GM18909 (cell line): ENCODE results near the gene GATA6.
"Not testable (repeated sequence)": the region's sequence is repeated elsewhere in the genome, so short reads cannot be mapped to it uniquely, and the experiment has no call there.

Experiments
- ATAC-seq: cut with Tn5 transposase; IDR thresholded peaks from one replicate; pipeline ENCODE4 v1.9.1; 2021; ENCODE audit warnings: mild to moderate bottlenecking; ENCODE audit not compliant: unreplicated experiment, poor library complexity

Gene GATA6

GRCh38 chr18:22200611-22201225 is 31.3 kb downstream of the GATA6 start:
- ATAC-seq, result no peak

GRCh38 chr18:22203035-22203434 is 33.6 kb downstream of the GATA6 start:
- ATAC-seq, result no peak

- no peak for ATAC-seq
Measured at GRCh38 chr18:22203536-22204213, 34.3 kb downstream of the GATA6 start.

- no peak for ATAC-seq
Measured at GRCh38 chr18:22204214-22204536, 34.8 kb downstream of the GATA6 start.

GRCh38 chr18:22204996-22205395 is 35.6 kb downstream of the GATA6 start:
- no peak for ATAC-seq

GRCh38 chr18:22207021-22207758 is 37.8 kb downstream of the GATA6 start:
- ATAC-seq, result no peak

GRCh38 chr18:22210311-22210754 is 40.9 kb downstream of the GATA6 start:
- no peak for ATAC-seq

- no peak for ATAC-seq
Measured at GRCh38 chr18:22211657-22212056, 42.3 kb downstream of the GATA6 start.

GRCh38 chr18:22213333-22213973 is 44.1 kb downstream of the GATA6 start:
- no peak for ATAC-seq

GRCh38 chr18:22214731-22215528 is 45.5 kb downstream of the GATA6 start:
- no peak for ATAC-seq

- ATAC-seq, result no peak
Measured at GRCh38 chr18:22218835-22219234, 49.4 kb downstream of the GATA6 start.

GRCh38 chr18:22219568-22220355 is 50.4 kb downstream of the GATA6 start:
- no peak for ATAC-seq

GRCh38 chr18:22220585-22220984 is 51.2 kb downstream of the GATA6 start:
- not testable (repeated sequence) for ATAC-seq

GRCh38 chr18:22221350-22221749 is 52.0 kb downstream of the GATA6 start:
- ATAC-seq, result no peak

GRCh38 chr18:22223254-22223964 is 54.0 kb downstream of the GATA6 start:
- ATAC-seq, result no peak

GRCh38 chr18:22223965-22224322 is 54.6 kb downstream of the GATA6 start:
- no peak for ATAC-seq

GRCh38 chr18:22224339-22224738 is 55.0 kb downstream of the GATA6 start:
- ATAC-seq, result no peak

GRCh38 chr18:22226801-22227200 is 57.4 kb downstream of the GATA6 start:
- ATAC-seq, result no peak

GRCh38 chr18:22228976-22229375 is 59.6 kb downstream of the GATA6 start:
- no peak for ATAC-seq
